Natural killer cell treated with Interleukin-12 subunit alpha and Interleukin-12 subunit beta and Interleukin-15 and Interleukin-18, amount 100 ng/mL, for 72 hours (primary cell): Measurements from ENCODE around the gene SUSD1. TPM values are rescaled to one million over a fixed set of nuclear protein-coding genes. Genes with fewer than 3 reads are reported as not detected.

Source experiments
- ATAC-seq, 2 donors: fragments of 150-1000 bp; cut with Tn5 transposase in 1 of 2; sonication (Bioruptor Pico), chemical (Tn5 transposase) in 1 of 2; 2 replicates each; pipeline ENCODE4 v1.10.0; 2021
- DNase-seq: peaks from one replicate; pipeline ENCODE4 v3.0.0; 2022; ENCODE audit warnings: low spot score
- H3K27ac Mint-ChIP-seq, 2 donors: 1 replicate in 1 of 2; 2 replicates in 1 of 2; pipeline ENCODE4 v1.8.0; 2022; ENCODE audit warnings: mixed read lengths in 2 of 2, mild to moderate bottlenecking in 1 of 2, moderate library complexity in 1 of 2
- H3K27me3 Mint-ChIP-seq, 2 donors: 1 replicate in 1 of 2; 2 replicates in 1 of 2; pipeline ENCODE4 v1.8.0; 2022; ENCODE audit warnings: mixed read lengths in 2 of 2
- H3K36me3 Mint-ChIP-seq: one replicate; pipeline ENCODE4 v1.8.0; 2022; ENCODE audit warnings: mixed read lengths
- H3K4me1 Mint-ChIP-seq, 2 donors: 1 replicate in 1 of 2; 2 replicates in 1 of 2; pipeline ENCODE4 v1.8.0; 2022; ENCODE audit warnings: low read depth in 2 of 2, mixed read lengths in 2 of 2, mild to moderate bottlenecking in 1 of 2
- H3K4me3 Mint-ChIP-seq: one replicate; pipeline ENCODE4 v1.8.0; 2022; ENCODE audit warnings: mixed read lengths
- H3K9me3 Mint-ChIP-seq: 2 replicates; pipeline ENCODE4 v1.8.0; 2022; ENCODE audit warnings: mixed read lengths
- total RNA-seq, 2 donors: library from RNA; stranded (reverse); gene quantifications; one replicate each; pipeline ENCODE4 v1.2.3, GENCODE V29; 2022

The SUSD1 gene
- total RNA-seq, 2 donors from 2014 or later: 20.0 to 23.4 TPM

DNA sequence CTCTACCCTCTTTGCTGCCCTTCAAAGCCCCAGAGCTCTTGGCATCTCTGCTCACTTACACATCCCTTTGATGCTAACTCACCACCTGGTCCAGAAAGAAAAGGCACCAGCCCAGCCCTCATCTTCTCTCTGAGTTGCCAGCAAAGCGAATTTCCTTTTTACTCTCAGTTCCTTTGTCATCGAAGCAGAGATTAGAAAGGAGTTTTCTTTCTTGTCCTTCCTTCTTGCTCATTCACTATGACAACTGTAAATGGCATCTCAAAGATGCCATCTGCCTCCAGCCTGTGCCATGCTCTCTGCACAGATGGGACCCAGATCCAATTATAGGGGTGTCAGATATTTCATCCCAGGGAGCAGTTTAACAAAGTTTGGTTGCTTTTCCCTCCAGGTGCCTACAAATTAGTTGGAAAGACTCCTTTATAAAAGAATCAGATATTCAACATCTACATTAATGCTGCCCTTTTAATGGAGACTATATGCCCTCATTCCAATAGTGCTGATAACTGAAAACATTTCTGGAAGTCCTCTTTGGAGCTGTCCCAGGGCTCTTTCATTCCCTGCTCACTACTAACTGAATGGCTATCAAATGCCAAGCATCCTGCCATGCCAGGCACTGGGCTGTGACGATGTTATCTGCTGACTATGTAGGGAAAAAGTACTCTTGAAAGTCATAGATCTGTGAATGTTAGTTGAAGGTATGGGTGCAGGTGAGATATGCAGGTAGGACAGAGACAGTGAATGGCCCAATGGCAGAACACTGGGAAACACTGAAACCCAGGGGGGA is 58.9 kb downstream of the SUSD1 start:
- Mint-ChIP-seq H3K4me3 (no peak overlapping the region), H3K27me3 (no peaks in the 10 kb centered on the region), H3K27ac (peak overlapping the region in 1 of 2 donors; percentile 12), H3K9me3 (no peaks in the 10 kb centered on the region), H3K4me1 (peaks cover 7 to 12% of the 10 kb centered on the region in 2 donors), H3K36me3 (peaks cover 11% of the 10 kb centered on the region)
- ATAC-seq (no peak), DNase-seq (no peak)

DNA sequence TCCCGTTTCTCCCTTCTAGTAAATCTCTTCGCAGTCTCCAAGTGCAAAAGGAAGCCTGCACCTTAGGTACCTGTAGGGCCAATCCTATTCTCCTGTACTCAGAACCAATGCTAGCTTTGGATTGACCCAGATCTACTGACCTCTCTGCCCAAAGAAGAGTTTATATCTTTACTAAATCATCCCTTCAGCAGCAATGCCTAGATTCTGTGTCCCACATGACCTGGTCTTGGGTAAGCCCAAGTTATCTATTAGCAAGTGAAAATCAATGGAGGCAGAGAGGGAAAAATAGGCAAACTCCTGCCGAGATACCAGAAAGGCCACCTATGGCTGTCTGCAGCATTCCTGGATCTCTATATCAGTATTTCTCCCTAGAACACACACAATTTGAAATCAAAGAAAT is 60.0 kb downstream of the SUSD1 start:
- H3K36me3 Mint-ChIP-seq: peaks cover 11% of the 10 kb centered on the region
- no peaks in the 10 kb centered on the region for H3K27me3 Mint-ChIP-seq
- ATAC-seq (no peak), DNase-seq (no peak)
- H3K4me1 Mint-ChIP-seq: peaks cover 11 to 12% of the 10 kb centered on the region in 2 donors
- no peaks in the 10 kb centered on the region for H3K9me3 Mint-ChIP-seq
- H3K4me3 Mint-ChIP-seq: no peak overlapping the region
- peak overlapping the region in 1 of 2 donors; percentile 2 for H3K27ac Mint-ChIP-seq

DNA sequence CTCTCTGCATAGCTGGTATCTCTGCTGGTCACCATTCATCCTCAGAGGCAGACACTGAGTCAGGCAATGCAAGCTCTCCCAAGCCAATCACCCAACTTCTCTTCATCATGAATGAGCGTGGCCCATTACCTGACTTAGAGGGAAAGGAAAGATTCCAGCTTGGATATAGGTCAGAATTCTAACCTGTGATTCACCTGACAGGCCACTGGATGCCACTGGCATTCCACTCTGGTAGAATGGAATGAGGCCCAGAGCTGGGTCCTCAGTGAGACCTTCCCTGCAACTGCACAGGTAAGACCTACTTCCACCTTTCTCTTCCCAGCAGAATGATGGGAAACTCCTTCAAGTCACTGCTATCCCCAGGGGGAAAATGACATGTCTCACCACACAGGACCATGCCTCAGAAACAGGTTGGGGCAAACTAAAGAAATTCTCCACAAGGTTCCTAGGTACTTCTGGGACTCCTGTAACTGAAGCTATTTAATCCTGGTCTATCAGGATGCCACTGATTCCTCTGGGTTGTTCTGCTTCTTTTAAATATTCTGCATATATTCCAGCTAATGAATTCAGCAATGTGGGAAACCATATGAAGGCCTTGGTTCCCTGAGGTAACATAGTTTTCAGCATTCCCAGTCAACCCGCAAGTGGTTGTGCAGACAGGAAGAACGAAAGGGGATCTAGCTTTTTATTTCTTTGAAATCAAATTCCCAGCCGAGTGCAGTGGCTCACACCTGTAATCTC is 62.0 kb downstream of the SUSD1 start:
- Mint-ChIP-seq H3K27ac (no peak overlapping the region), H3K4me1 (peaks cover 5 to 7% of the 10 kb centered on the region in 2 donors), H3K36me3 (peaks cover 5% of the 10 kb centered on the region), H3K27me3 (no peaks in the 10 kb centered on the region), H3K4me3 (no peak overlapping the region), H3K9me3 (no peaks in the 10 kb centered on the region)
- no peak for DNase-seq
- no peak for ATAC-seq

DNA sequence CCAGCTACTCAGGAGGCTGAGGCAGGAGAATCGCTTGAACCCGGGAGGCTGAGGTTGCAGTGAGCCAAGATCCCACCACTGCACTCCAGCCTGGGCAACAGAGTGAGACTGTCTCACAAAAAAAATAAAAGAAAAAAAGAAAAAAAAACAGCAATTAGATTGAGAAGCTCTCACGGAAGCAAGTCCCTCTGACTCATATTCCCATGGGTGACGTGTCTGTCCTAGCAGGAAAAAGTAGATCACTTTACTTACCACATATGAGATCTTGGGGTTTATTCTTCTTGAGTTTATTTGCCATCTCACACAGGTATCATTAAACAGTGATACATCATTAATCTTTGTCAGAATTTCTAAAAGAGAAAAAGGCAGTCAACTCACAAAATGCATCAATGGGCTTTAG is 62.6 kb downstream of the SUSD1 start:
- peaks cover 5 to 7% of the 10 kb centered on the region in 2 donors for H3K4me1 Mint-ChIP-seq
- H3K27ac Mint-ChIP-seq: no peak overlapping the region
- H3K9me3 Mint-ChIP-seq: no peaks in the 10 kb centered on the region
- H3K36me3 Mint-ChIP-seq: peaks cover 5% of the 10 kb centered on the region
- no peaks in the 10 kb centered on the region for H3K27me3 Mint-ChIP-seq
- no peak for ATAC-seq
- no peak overlapping the region for H3K4me3 Mint-ChIP-seq
- DNase-seq: no peak

DNA sequence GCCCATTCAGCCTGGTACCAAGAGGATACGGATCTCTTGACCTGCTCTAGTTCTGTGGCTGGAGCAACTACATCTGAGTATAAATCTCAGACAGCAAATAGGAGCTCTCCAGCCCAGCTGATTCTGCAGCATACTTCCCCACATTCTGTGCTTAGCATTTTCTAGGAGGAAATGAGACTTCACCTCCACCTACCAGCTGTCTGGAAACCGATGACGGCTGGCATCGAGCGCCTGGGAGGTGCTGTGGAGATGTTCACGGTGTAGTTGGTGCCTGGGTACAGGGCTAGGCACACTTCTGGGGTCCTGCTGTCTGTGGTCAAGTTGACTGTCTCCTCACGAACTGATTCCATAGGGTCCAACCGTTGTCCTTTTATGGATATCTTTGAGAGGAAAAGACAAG is 63.6 kb downstream of the SUSD1 start:
- no peak for ATAC-seq
- Mint-ChIP-seq H3K27me3 (no peaks in the 10 kb centered on the region), H3K4me3 (no peak overlapping the region), H3K9me3 (no peaks in the 10 kb centered on the region), H3K27ac (no peak overlapping the region), H3K36me3 (peaks cover 5% of the 10 kb centered on the region), H3K4me1 (peaks cover 8 to 11% of the 10 kb centered on the region in 2 donors)
- DNase-seq: no peak

DNA sequence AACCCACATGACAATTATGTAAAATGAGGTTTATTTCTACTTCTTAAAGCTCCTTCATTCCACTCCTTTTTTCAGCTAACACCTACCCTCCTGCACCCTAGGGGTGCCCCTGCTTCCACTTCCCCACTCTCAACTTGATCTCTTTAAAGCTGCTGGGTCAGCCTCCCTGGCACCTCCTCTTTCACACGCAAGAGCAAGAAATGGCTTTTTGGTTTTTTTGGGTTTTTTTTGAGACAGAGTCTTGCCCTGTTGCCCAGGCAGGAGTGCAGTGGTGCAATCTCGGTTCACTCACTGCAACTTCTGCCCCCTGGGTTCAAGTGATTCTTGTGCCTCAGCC is 64.4 kb downstream of the SUSD1 start:
- Mint-ChIP-seq H3K27me3 (no peaks in the 10 kb centered on the region), H3K36me3 (peaks cover 5% of the 10 kb centered on the region), H3K9me3 (no peaks in the 10 kb centered on the region), H3K4me3 (no peak overlapping the region), H3K4me1 (peaks cover 11 to 13% of the 10 kb centered on the region in 2 donors), H3K27ac (peak overlapping the region in 1 of 2 donors; percentile 36)
- no peak for DNase-seq
- ATAC-seq: no peak

DNA sequence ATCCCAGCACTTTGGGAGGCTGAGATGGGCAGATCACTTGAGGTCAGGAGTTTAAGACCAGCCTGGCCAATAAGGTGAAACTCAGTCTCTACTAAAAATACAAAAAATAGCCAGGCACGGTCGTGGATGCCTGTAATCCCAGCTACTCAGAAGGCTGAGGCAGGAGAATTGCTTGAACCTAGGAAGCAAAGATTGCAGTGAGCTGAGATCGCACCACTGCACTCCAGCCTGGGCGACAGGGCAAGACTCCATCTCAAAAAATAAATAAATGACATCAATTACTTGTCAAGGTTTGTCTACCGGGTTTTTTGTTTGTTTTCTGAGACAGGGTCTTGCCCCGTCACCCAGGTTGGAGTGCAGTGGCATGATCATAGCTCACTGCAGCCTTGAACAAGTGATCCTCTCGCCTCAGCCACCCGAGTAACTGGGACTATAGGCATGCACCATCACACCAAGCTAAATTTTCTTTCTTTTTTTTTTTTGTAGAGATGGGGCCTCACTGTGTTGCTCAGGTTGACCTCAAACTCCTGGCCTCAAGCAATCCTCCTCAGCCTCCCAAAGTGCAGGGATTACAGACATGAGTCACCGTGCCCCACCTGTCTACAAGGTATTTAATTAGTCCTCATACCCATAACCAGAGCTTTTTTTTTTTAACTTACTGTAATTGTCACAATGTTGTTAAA is 64.9 kb downstream of the SUSD1 start:
- DNase-seq (no peak), ATAC-seq (no peak)
- Mint-ChIP-seq H3K4me3 (no peak overlapping the region), H3K9me3 (no peaks in the 10 kb centered on the region), H3K4me1 (peaks cover 11 to 13% of the 10 kb centered on the region in 2 donors), H3K36me3 (peaks cover 5% of the 10 kb centered on the region), H3K27ac (peak overlapping the region in 1 of 2 donors; percentile 36), H3K27me3 (no peaks in the 10 kb centered on the region)

DNA sequence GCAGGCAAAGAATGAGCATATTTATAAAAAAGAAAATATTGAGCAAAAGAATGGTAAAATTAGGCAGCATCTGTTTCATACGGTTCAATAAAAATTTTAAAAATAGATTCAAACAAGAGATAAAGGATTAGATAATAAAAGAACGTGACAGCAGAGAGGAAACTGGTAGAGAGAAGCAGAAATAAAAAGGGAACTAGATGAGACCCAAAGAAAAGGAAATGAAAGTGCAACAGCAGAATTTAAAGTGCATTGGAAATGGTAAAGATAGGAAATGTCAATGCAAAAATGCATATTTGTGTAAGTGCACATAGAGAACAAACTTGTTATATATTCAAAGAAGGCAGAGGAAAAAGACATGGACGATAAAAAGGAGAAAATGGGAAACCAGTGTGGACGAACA is 70.2 kb downstream of the SUSD1 start:
- no peak for DNase-seq
- Mint-ChIP-seq H3K4me1 (peaks cover 6 to 15% of the 10 kb centered on the region in 2 donors), H3K36me3 (peaks cover 9% of the 10 kb centered on the region), H3K27ac (peak overlapping the region in 1 of 2 donors; percentile 6), H3K27me3 (no peaks in the 10 kb centered on the region), H3K9me3 (no peaks in the 10 kb centered on the region), H3K4me3 (no peak overlapping the region)
- no peak for ATAC-seq

DNA sequence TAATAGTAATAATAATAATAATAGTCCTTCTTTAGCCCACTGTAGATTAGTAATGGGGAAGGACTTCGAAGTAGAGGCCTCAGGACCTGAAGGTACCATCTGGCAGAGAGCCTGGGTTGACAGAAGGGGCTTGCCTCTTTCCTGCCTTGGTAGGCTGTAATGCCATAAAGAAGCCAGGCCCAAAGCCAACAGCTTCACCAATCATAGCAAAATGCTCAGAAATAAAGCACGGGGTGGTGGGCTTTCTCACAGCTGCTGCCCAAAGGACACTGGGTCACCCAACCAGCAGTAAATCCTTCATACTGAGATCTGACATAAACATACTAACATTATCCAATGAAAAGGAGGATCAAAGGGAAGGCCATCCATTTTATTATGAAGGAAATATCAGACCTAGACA is 70.7 kb downstream of the SUSD1 start:
- Mint-ChIP-seq H3K27ac (peak overlapping the region in 1 of 2 donors; percentile 6), H3K9me3 (no peaks in the 10 kb centered on the region), H3K36me3 (peaks cover 9% of the 10 kb centered on the region), H3K4me1 (peaks cover 6 to 15% of the 10 kb centered on the region in 2 donors), H3K27me3 (no peaks in the 10 kb centered on the region), H3K4me3 (no peak overlapping the region)
- no peak for DNase-seq
- no peak for ATAC-seq

DNA sequence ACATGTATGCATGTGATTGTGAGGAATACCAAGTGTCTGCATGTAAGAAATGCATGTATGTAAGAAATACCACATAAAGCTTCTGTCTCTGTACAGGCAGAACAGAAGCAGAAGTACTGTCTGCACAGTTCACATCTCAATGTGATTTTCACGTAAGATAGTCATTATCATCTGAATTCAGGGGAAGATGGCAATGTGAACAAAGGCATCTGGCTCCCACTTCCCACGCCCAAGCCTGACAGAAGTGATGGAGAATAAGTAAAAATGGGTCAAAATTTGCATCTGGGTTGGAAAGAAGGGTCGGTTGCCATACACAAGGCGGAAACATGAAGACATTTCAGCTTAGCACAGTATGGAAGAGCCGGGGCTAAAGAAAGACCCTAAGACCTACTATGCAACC is 71.7 kb downstream of the SUSD1 start:
- H3K27me3 Mint-ChIP-seq: no peaks in the 10 kb centered on the region
- no peak for DNase-seq
- no peaks in the 10 kb centered on the region for H3K9me3 Mint-ChIP-seq
- ATAC-seq: no peak
- peaks cover 6 to 15% of the 10 kb centered on the region in 2 donors for H3K4me1 Mint-ChIP-seq
- no peak overlapping the region for H3K4me3 Mint-ChIP-seq
- peaks cover 9% of the 10 kb centered on the region for H3K36me3 Mint-ChIP-seq
- no peak overlapping the region for H3K27ac Mint-ChIP-seq

DNA sequence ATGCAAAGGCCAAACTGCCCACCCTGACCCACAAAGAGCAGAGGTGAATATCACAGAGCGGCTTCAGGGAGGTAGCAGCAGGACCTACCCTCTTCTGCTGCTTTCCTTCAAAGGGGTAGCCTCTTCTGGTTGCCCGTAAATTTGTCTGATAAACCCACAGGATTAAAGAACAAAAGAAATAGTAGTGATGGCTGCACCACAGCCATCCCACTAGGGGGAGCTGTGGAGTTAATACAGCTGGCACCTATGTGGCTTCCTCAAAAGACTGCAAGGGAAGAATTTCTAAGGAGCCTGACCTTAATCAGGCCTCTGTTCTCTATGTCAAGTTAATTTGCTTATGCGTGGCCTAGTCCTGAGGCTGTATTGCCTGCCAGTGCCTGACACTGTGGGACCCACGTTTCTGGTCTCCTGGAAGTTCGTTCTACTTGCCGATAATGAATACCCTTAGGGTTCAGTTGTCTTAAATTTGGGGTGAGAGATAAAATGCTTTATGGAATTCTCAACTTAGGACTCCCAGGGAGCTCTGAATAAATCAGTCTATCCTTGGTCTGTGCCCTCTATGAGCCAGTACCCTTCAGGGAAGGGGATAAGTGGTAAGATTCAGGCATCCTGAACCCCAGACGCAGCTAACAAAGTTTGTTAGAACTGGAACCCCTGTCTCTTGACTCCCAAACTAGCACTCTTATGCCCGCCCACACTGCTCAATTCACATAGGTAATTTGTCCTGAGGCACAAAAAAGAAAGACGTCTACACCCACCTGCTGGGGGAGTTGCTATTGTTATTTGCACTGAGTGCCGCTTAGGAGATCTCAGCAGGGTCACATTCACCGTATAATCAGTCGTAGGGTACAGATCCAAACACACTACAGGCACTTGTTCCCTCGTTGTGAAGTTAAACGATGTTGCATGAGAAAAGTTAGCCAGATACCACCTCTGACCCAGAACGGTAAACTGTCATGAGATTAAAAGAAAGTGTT is 77.1 kb downstream of the SUSD1 start:
- peak; percentile 65 for DNase-seq
- peak; percentile 76 to 80 for ATAC-seq
- Mint-ChIP-seq H3K4me1 (peaks cover 26 to 39% of the 10 kb centered on the region in 2 donors), H3K27ac (no peak overlapping the region), H3K36me3 (peaks cover 5% of the 10 kb centered on the region), H3K9me3 (no peaks in the 10 kb centered on the region), H3K27me3 (no peaks in the 10 kb centered on the region), H3K4me3 (no peak overlapping the region)

DNA sequence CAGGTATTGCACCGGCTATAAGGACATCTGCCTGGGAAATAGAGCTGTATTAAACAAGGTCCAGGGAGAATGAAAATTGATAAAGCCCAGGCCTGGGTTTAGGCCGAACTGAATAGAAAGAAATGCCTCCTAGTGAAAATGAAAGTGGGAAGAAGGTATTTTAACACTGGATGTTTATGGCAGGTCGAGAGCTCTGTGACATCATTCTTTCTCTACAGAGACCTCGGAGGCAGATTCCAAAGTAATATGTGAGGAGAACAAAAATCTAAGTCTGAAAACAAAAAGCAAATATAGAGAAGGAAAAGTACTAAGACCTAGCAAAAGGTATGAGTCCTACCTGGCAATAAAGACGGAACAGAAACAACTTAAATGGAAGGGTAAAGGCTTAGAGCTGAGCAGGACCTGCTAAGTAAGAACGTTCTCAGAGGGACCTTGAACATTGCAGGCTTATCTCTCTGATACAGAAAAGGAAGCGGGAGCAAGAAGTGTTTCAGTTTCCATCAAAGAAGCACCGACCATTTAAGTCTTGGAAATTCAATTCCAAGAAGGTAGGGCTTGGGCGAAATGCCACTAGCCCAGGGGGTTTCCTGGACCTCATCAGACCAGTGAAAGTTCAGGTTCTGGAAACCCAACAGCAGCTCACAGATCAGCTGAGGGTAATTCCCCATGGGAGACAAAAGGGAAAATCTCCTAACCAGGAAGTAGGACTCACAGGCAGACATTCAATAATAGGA is 80.0 kb downstream of the SUSD1 start:
- Mint-ChIP-seq H3K9me3 (no peaks in the 10 kb centered on the region), H3K4me1 (peaks cover 26 to 39% of the 10 kb centered on the region in 2 donors), H3K4me3 (peak overlapping the region; percentile 65), H3K27me3 (no peaks in the 10 kb centered on the region), H3K27ac (peak overlapping the region; percentile 69 to 70), H3K36me3 (peaks cover 5% of the 10 kb centered on the region)
- ATAC-seq (peak in 1 of 2 donors; percentile 45), DNase-seq (no peak)
